ENCODE measurements around the gene TMEM82. TPM values are rescaled to one million over a fixed set of nuclear protein-coding genes. Genes with fewer than 3 reads are reported as not detected.
A peak's percentile ranks its signal among the peaks of the same experiment; 100 is the strongest.

The TMEM82 gene
- total and polyA plus RNA-seq, 12 donors: 0.14 TPM; not detected in 11

GRCh38 chr1:15708486-15709137, 33.7 kb upstream of the TMEM82 start:
- intact Hi-C loops (cut with DNase I): no loop called here
- DNase-seq: no peak
- H3K27me3 ChIP-seq: no peaks in the 10 kb centered on the region
- H3K27ac ChIP-seq: no peak overlapping the region
- no peaks in the 10 kb centered on the region for H3K9me3 ChIP-seq (replicated peaks in 1 of 3)
- TF ChIP-seq CTCF (IDR thresholded peaks at IDR 0.05) (no peak), POLR2A (IDR thresholded peaks at IDR 0.05) (no peak)
- H3K4me3 ChIP-seq: no peak overlapping the region
- peaks cover 12 to 18% of the 10 kb centered on the region in 2 donors for H3K4me1 ChIP-seq (replicated peaks in 1 of 2)
- 78 to 83% (median 81%) methylated on average over 15 of the region's 15 CpGs for WGBS, 4 donors
- H3K36me3 ChIP-seq (replicated peaks in 1 of 2): no peaks in the 10 kb centered on the region

- WGBS, 4 donors: 92 to 94% (median 93%) methylated on average over 4 of the region's 4 CpGs
- intact Hi-C loops (cut with DNase I): no loop called here
- Histone ChIP-seq H3K4me3 (no peak overlapping the region), H3K27ac (no peak overlapping the region), H3K27me3 (no peaks in the 10 kb centered on the region), H3K9me3 (replicated peaks in 1 of 3) (no peaks in the 10 kb centered on the region), H3K36me3 (replicated peaks in 1 of 2) (no peaks in the 10 kb centered on the region), H3K4me1 (replicated peaks in 1 of 2) (peaks cover 7 to 13% of the 10 kb centered on the region in 2 donors)
- no peak for DNase-seq
- TF ChIP-seq CTCF (IDR thresholded peaks at IDR 0.05) (no peak), POLR2A (IDR thresholded peaks at IDR 0.05) (no peak)
Measured at GRCh38 chr1:15709226-15709625, 33.1 kb upstream of the TMEM82 start.

- H3K9me3 ChIP-seq (replicated peaks in 1 of 3): no peaks in the 10 kb centered on the region
- H3K36me3 ChIP-seq (replicated peaks in 1 of 2): peaks cover 0 to 15% of the 10 kb centered on the region in 2 donors
- no peak overlapping the region for H3K27ac ChIP-seq
- 78 to 82% (median 80%) methylated on average over 4 of the region's 4 CpGs for WGBS, 4 donors
- no peak for DNase-seq
- TF ChIP-seq CTCF (IDR thresholded peaks at IDR 0.05) (no peak), POLR2A (IDR thresholded peaks at IDR 0.05) (no peak)
- H3K27me3 ChIP-seq: no peaks in the 10 kb centered on the region
- intact Hi-C loops (cut with DNase I): no loop called here
- H3K4me1 ChIP-seq (replicated peaks in 1 of 2): peaks cover 8 to 15% of the 10 kb centered on the region in 2 donors
- no peak overlapping the region for H3K4me3 ChIP-seq
Measured at GRCh38 chr1:15712168-15712567, 30.1 kb upstream of the TMEM82 start.

- H3K36me3 ChIP-seq (replicated peaks in 1 of 2): peaks cover 0 to 38% of the 10 kb centered on the region in 2 donors
- H3K4me3 ChIP-seq: no peak overlapping the region
- no peaks in the 10 kb centered on the region for H3K27me3 ChIP-seq
- WGBS, 4 donors: 45 to 68% (median 57%) methylated on average over 3 to 4 of the region's 4 CpGs
- H3K27ac ChIP-seq: peak overlapping the region in 2 of 5 donors; percentile 21 to 49
- TF ChIP-seq POLR2A (IDR thresholded peaks at IDR 0.05) (no peak), CTCF (IDR thresholded peaks at IDR 0.05) (no peak)
- intact Hi-C loops (cut with DNase I): no loop called here
- no peaks in the 10 kb centered on the region for H3K9me3 ChIP-seq (replicated peaks in 1 of 3)
- no peak for DNase-seq
- peaks cover 8 to 18% of the 10 kb centered on the region in 2 donors for H3K4me1 ChIP-seq (replicated peaks in 1 of 2)
Measured at GRCh38 chr1:15714406-15715136, 27.7 kb upstream of the TMEM82 start.
